ENCODE results near the gene ADNP2.

Gene ADNP2

GRCh38 chr18:80184243-80184772, 75.2 kb downstream of the ADNP2 start:
- Histone ChIP-seq H3K4me2 (no peak overlapping the region), H3K36me3 (no peaks in the 10 kb centered on the region), H4K20me1 (peaks cover 16% of the 10 kb centered on the region; the same call in 1 of the 2 replicates), H3K4me1 (peaks cover 44% of the 10 kb centered on the region), H3K9me3 (no peaks in the 10 kb centered on the region), H3K27me3 (no peaks in the 10 kb centered on the region), H3K27ac (no peak overlapping the region), H3K9ac (no peak overlapping the region), H3K4me3 (no peak overlapping the region)
- TF ChIP-seq Cebpa-rat (IDR thresholded peaks at IDR 0.05): no peak

- peaks cover 33% of the 10 kb centered on the region for H3K4me1 ChIP-seq
- no peak for TF ChIP-seq Cebpa-rat (IDR thresholded peaks at IDR 0.05)
Observed at GRCh38 chr18:80185545-80185944, 76.5 kb downstream of the ADNP2 start.

GRCh38 chr18:80187956-80188642, 79.0 kb downstream of the ADNP2 start:
- Histone ChIP-seq H3K9ac (no peak overlapping the region), H3K27ac (no peak overlapping the region), H3K27me3 (no peaks in the 10 kb centered on the region), H3K4me3 (no peak overlapping the region), H4K20me1 (no peaks in the 10 kb centered on the region; the same call in 1 of the 2 replicates), H3K9me3 (no peaks in the 10 kb centered on the region), H3K36me3 (0 out of 2 replicates have a peak, but pooled peaks cover 6% of the 10 kb centered on the region), H3K4me1 (peaks cover 17% of the 10 kb centered on the region), H3K4me2 (no peak overlapping the region)
- no peak for TF ChIP-seq Cebpa-rat (IDR thresholded peaks at IDR 0.05)

More at GRCh38 chr18:80185545-80185944, 76.5 kb downstream of the ADNP2 start:
- Histone ChIP-seq H3K36me3 (no peaks in the 10 kb centered on the region), H3K4me3 (no peak overlapping the region), H3K9ac (no peak overlapping the region), H4K20me1 (peaks cover 10% of the 10 kb centered on the region; the same call in 1 of the 2 replicates), H3K27ac (no peak overlapping the region), H3K4me2 (no peak overlapping the region), H3K9me3 (no peaks in the 10 kb centered on the region), H3K27me3 (no peaks in the 10 kb centered on the region)

- Histone ChIP-seq H4K20me1 (no peaks in the 10 kb centered on the region; the same call in 1 of the 2 replicates), H3K9me3 (no peaks in the 10 kb centered on the region), H3K27me3 (no peaks in the 10 kb centered on the region), H3K27ac (no peak overlapping the region), H3K36me3 (0 out of 2 replicates have a peak, but pooled peaks cover 6% of the 10 kb centered on the region), H3K4me2 (no peak overlapping the region), H3K9ac (no peak overlapping the region), H3K4me1 (peaks cover 10% of the 10 kb centered on the region), H3K4me3 (no peak overlapping the region)
- TF ChIP-seq Cebpa-rat (IDR thresholded peaks at IDR 0.05): no peak
Observed at GRCh38 chr18:80188643-80189530, 79.8 kb downstream of the ADNP2 start.

GRCh38 chr18:80189531-80189865, 80.4 kb downstream of the ADNP2 start:
- H3K9me3 ChIP-seq: no peaks in the 10 kb centered on the region
- H3K4me1 ChIP-seq: peaks cover 12% of the 10 kb centered on the region
- H3K27me3 ChIP-seq: no peaks in the 10 kb centered on the region
- no peaks in the 10 kb centered on the region for H4K20me1 ChIP-seq
- H3K9ac ChIP-seq: no peak overlapping the region
- H3K4me2 ChIP-seq: no peak overlapping the region
- H3K27ac ChIP-seq: no peak overlapping the region
- 0 out of 2 replicates have a peak, but pooled peaks cover 6% of the 10 kb centered on the region for H3K36me3 ChIP-seq
- TF ChIP-seq Cebpa-rat (IDR thresholded peaks at IDR 0.05): no peak
- H3K4me3 ChIP-seq: no peak overlapping the region

Measured in BLaER1 (cell line).